Stimulated activated CD4-positive, alpha-beta T cell treated with anti-CD3 and anti-CD28 coated beads, Interleukin-12 subunit alpha, Interleukin-12 subunit beta, amount 100 ng/mL, for 24 hours (primary cell): Measurements from ENCODE around the gene P2RY12.

Experiments
- DNase-seq, 2 experiments: peaks; one replicate each; pipeline ENCODE4 v3.0.0-alpha.2; 2020; ENCODE audit warnings: low read depth in 2 of 2

Gene P2RY12

GRCh38 chr3:151307131-151307530 is 77.4 kb downstream of the P2RY12 start:
- DNase-seq = no peak

DNA sequence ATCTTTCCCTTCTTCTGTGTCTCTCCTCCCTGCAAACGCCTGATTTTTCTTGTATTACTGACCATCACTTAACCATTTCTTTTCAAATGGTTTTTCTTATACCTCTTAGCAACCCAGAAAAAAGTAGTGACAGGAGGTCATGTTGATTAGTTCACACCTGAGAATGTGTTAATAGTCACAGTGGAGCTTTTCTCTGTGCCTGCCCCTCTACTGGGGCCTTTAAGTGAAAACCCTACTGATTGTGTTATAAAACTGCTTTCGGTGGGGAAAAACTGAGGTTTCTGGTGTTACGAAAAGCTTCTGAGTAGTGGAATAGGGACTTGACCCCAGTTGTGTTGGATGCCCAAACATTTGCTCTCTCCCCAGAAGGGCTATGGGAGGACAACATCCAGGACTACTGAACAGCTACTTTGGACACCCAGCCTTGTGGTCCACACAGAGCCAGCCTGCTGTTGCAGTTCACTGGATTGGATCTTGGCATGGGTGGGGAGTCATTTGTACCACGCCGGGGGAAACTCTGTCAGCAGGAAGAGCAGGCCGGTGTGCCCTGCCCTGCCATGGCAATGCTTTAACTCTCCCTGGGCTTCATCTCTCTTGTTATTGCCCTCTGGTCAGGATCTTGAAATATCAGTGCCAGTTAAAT is 78.3 kb downstream of the P2RY12 start:
- DNase-seq = no peak

DNA sequence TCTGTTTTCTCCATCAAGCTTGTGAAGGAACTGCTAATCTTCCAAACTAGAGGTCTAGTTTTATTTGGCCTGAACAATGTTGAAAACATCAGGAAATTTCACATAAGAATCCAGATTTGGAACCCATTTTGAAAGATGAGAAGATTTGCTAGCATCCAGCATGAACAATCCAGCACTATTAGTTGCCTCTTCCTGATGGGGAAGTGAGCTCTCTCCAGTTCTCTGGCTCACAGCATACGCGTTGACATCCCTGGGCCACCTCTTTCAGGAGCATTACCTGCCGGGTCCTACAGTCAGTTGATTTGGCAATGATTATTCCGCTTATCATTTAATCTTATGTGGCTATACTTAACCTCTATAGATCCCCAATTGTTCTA is 78.8 kb downstream of the P2RY12 start:
- DNase-seq = no peak

DNA sequence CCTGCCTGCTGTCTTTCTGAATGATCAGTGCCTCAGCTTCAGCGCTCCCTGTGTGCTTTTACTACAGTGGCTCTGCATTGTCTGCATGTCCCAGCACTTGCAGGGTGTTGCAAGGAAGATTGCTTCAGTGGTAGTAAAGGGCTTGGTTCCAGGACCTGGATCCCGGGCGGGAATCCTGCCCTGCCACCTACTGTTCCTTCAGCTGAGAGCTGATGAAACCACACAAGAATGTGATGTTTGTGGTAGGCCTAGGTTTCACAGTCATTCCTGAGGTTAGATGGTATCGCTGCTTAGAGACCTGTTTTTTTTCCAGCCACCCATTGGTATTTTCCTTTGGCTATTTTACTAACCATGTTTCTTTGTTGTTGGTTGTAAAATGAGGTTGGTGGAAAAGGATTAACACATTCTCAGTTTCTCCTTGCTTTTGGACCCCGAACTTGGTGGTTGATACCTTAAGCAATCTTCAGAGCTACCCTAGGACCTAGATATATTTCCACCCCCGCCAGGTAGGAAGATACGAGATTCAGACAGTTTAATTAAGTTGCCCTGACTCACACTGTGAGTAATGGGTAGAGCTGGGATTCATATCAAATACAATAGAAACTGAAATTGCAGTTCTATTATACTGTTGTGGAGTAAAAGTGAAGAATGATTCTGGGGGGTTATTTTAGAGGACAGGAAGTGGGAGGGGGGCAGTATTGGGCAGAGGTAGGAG is 79.3 kb downstream of the P2RY12 start:
- peak in 1 of 2 experiments; percentile 15 for DNase-seq

DNA sequence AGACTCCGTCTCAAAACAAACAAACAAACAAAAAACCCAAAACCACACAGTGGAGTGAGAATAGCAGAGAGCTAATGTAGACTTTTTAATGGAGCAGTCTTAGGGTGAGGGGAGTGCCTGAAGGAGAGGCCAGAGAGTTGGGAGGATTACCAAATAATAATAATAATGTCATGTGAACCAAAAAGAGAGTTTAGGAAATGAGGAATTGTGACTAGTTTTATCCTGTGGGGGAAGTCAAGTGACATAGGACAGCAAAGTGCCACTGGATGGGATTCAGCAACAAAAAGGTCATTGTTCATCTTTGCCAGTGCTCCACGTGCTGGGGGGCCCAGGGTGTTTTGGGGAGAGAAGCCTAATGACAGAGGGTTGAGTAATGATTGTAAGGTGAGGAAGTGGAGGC is 80.8 kb downstream of the P2RY12 start:
- DNase-seq = no peak

DNA sequence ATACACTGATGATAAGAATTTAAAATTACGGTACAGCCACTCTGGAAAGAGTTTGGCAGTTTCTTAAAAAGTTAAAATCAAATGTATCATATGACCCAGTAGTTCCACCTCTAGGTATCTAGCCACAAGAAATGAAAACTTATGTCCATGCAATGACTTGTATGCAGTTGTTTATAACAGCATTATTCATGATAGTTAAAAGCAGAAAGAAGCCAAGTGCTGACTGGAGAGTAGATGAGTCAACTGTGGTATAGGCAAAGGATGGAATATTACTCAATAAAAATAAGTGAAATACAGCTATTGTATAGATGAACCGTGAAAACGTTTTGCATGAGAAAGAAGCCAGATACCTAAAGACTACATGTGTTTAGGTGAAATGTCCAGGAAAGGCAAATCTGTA is 82.8 kb downstream of the P2RY12 start:
- no peak for DNase-seq

DNA sequence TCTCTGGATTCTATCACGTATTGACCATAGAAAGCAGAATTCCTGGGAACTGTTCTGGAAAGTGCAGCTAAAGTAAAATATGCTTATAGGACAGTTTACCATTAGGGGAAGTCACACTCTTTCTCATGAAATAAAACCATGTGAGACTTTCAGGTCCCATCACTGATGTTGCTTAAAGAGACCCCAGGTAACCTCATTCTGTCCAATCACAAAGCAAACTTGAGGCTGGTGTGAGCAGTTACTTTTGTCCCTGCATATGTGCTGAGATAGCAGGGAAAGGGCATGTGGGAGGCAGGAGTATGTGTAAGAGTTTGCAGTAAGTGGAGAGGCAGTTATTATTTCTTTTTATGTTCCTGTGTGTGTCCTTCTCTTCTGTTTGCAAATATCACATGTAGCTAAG is 84.0 kb downstream of the P2RY12 start:
- no peak for DNase-seq

DNA sequence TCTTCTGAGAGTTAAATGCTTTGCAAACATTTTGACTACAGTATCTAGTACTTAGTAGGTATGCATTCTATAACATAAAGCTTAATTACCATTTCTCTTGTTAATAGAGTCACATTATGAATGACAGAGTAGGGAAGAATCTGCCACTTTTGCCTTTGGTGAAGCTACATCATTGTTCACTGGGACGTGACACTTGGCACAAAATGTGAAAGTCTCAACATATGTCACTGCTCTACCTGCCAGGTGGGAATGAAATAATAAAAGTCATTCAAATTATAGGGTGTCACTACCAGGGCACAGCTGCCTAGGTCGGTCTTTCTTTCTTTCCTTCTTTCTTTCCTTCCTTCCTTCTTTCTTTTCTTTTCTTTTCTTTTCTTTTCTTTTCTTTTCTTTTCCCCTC is 85.5 kb downstream of the P2RY12 start:
- no peak for DNase-seq

DNA sequence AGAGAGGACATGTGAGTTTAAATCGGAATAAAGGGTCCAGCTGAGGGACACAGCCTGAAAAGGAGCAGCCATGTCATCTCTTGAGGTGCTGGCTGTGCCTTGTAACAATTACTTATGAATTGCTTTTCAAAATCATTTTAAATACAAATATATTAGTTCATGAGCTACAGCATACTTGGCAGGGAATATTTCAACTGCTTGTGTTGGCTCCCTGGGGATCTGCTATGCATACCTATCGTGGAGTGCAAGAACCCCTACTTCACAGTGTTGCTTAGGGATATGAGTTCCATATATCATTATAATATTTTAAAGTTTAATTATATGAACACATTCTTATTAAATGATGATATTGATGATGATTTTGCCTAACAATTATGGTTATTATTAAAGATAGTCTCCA is 87.1 kb downstream of the P2RY12 start:
- no peak for DNase-seq

GRCh38 chr3:151296226-151296625 is 88.3 kb downstream of the P2RY12 start:
- DNase-seq = no peak

DNA sequence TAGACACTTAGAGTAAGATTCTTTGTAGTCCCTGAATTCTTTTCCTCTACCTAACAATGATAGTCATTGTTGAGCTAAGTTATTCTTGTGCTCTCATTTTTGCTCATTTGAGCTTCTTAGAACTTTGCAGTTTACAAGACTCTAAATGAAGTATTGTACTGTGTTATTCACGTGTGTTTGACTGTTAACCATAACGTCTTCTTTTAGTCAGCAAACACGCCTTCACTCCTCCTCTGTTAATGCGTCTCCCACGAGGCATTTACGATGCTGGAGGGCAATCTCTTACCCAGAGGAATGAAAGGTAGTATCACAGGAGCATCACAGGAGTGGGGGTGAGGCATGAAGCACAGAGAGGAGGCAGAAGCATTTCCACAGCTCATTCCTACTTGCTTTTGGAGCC is 91.4 kb downstream of the P2RY12 start:
- no peak for DNase-seq

DNA sequence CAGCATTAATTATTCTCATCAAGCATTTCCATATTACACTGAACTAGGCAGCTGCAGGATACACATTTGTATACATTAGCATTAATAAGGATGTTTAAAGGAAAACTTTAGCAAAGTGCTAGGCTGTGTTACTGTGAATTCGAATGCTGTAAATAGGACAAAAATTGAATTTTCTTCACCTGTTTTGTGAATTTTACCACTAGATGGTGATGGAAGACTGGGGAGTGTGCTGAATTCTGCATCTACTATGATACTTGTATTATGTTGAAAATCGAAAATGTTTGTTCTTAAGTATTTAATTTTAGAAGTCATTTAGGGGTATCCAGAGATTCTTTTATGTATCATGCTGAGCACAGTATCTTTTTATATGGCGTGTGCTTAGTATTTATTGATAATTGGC is 93.9 kb downstream of the P2RY12 start:
- DNase-seq = no peak

- no peak for DNase-seq
Measured at GRCh38 chr3:151289445-151289844, 95.1 kb downstream of the P2RY12 start.
